HG02973 (cell line): ENCODE measurements around the gene PET100.

Experiments used
- ATAC-seq: cut with Tn5 transposase; IDR thresholded peaks from one replicate; pipeline ENCODE4 v1.9.1; 2021; ENCODE audit warnings: moderate library complexity; ENCODE audit not compliant: unreplicated experiment

The PET100 gene

GRCh38 chr19:7612282-7613274, 17.0 kb upstream of the PET100 start:
- ATAC-seq = no peak

GRCh38 chr19:7614859-7615741, 14.5 kb upstream of the PET100 start:
- no peak for ATAC-seq

GRCh38 chr19:7617172-7617571, 12.4 kb upstream of the PET100 start:
- no peak for ATAC-seq

GRCh38 chr19:7617735-7618134, 11.9 kb upstream of the PET100 start:
- ATAC-seq = no peak

GRCh38 chr19:7618348-7618747, 11.2 kb upstream of the PET100 start:
- ATAC-seq = no peak

- ATAC-seq = no peak
Measured at GRCh38 chr19:7618771-7619510, 10.7 kb upstream of the PET100 start.

GRCh38 chr19:7619671-7620441, 9.7 kb upstream of the PET100 start:
- ATAC-seq = no peak

- ATAC-seq = no peak
Measured at GRCh38 chr19:7620442-7621412, 8.9 kb upstream of the PET100 start.

GRCh38 chr19:7622933-7623685, 6.5 kb upstream of the PET100 start:
- no peak for ATAC-seq

GRCh38 chr19:7623725-7624603, 5.6 kb upstream of the PET100 start:
- ATAC-seq = no peak

- ATAC-seq = no peak
Measured at GRCh38 chr19:7624810-7625209, 4.8 kb upstream of the PET100 start.

GRCh38 chr19:7625763-7626372, 3.7 kb upstream of the PET100 start:
- no peak for ATAC-seq

GRCh38 chr19:7627166-7627565, 2.4 kb upstream of the PET100 start:
- no peak for ATAC-seq

- ATAC-seq = no peak
Measured at GRCh38 chr19:7628589-7629311, 843 bp upstream of the PET100 start.

- ATAC-seq = no peak
Measured at GRCh38 chr19:7631577-7631976, 2.0 kb downstream of the PET100 start.
